Measurements from ENCODE around the gene RAD51B.

- no peak for TF ChIP-seq USF2 (CRISPR knock-in tag; IDR thresholded peaks at IDR 0.05)
- no peak for TF ChIP-seq OVOL2 (CRISPR knock-in tag; IDR thresholded peaks at IDR 0.05; ENCODE audit: borderline replicate concordance)
- TF ChIP-seq ZMAT4 (CRISPR knock-in tag; IDR thresholded peaks at IDR 0.05), result no peak
- no peak for TF ChIP-seq PRDM15 (CRISPR knock-in tag; IDR thresholded peaks at IDR 0.05)
- TF ChIP-seq MAX (CRISPR knock-in tag; IDR thresholded peaks at IDR 0.05), result no peak
- no peak for TF ChIP-seq TCF7 (CRISPR knock-in tag; IDR thresholded peaks at IDR 0.05; ENCODE audit: low read depth)
Measured at GRCh38 chr14:68679301-68679700, 859.7 kb downstream of the RAD51B start.
